DND-41 (cell line): ENCODE measurements around the gene AKAP1.

Experiments used
- CTCF ChIP-seq: IDR thresholded peaks from 2 replicates; pipeline ENCODE4 v1.5.1; 2012; ENCODE audit warnings: borderline replicate concordance, low read length, moderate library complexity, mild to moderate bottlenecking; ENCODE audit not compliant: poor library complexity, severe bottlenecking; ENCODE audit errors: extremely low read depth
- EZH2 ChIP-seq: IDR thresholded peaks from 3 replicates; pipeline ENCODE4 v1.6.1; 2012; ENCODE audit warnings: borderline replicate concordance, low read depth, mild to moderate bottlenecking, moderate library complexity, low read length, inconsistent platforms; ENCODE audit not compliant: severe bottlenecking

DNA sequence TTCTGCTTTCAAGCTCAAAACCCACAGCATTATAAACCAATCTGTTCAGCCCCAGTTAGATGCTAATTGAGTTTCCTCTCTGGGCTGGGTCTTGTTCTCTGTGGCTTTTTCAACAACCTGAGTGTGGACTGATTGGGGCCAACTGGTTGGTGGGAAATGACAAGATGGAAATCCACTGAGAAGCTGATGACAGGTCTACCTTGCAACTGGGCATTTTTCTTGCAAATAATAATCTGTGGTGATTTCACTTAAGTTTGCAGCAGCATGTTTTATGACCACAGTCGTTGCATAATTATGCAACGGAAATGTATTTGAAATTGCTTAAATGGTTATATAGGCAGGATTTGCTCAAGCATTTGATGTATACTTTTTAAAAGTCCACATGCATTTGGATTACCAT lies 69.9 kb downstream of the AKAP1 start:
- TF ChIP-seq CTCF (no peak), EZH2 (no peak)
